Right lobe of liver (tissue), 6 donors: ENCODE measurements around the gene MAGEC3. TPM values are rescaled to one million over a fixed set of nuclear protein-coding genes. Genes with fewer than 3 reads are reported as not detected.

Source experiments
- ATAC-seq, 4 donors: fragments of 200-7000 bp; cut with Tn5 transposase; one replicate each; pipeline ENCODE4 v1.9.1; 2020; ENCODE audit warnings: mild to moderate bottlenecking in 4 of 4, moderate library complexity in 4 of 4
- DNase-seq, 3 donors: peaks; one replicate each; pipeline ENCODE4 v3.0.0-alpha.2; 2020
- H3K27ac ChIP-seq, 3 donors: fragments of 200-600 bp; one replicate each; pipeline ENCODE4 v1.8.0; 2022
- H3K27me3 ChIP-seq, 2 donors: fragments of 200-600 bp; one replicate each; pipeline ENCODE4 v1.8.0; 2022
- H3K36me3 ChIP-seq, 4 donors: fragments of 200-600 bp; sonication (generic) in 1 of 4; one replicate each; pipeline versions ENCODE4 v1.5.1 to v1.8.0; 2017 to 2022; ENCODE audit warnings: control low read depth in 1 of 4
- H3K4me1 ChIP-seq, 4 donors: fragments of 200-600 bp; sonication (generic) in 1 of 4; one replicate each; pipeline versions ENCODE4 v1.5.1 to v1.8.0; 2017 to 2022; ENCODE audit warnings: control low read depth in 1 of 4
- H3K4me3 ChIP-seq, 3 donors: fragments of 200-600 bp; one replicate each; pipeline ENCODE4 v1.8.0; 2022
- H3K9me3 ChIP-seq, 4 donors: fragments of 200-600 bp; sonication (generic) in 1 of 4; one replicate each; pipeline versions ENCODE4 v1.5.1 to v1.8.0; 2017 to 2022; ENCODE audit warnings: control low read depth in 1 of 4
- CTCF ChIP-seq, 4 donors: fragments of 200-600 bp in 3 of 4; fragments of 450-650 bp in 1 of 4; IDR thresholded peaks; one replicate each; pipeline versions ENCODE4 v1.5.1 to v1.8.0; 2016 to 2022; ENCODE audit warnings: antibody characterized with exemption in 4 of 4, mild to moderate bottlenecking in 2 of 4
- POLR2A ChIP-seq: fragments of 450-650 bp; IDR thresholded peaks from one replicate; pipeline ENCODE4 v1.6.1; 2017; ENCODE audit warnings: antibody characterized with exemption, mild to moderate bottlenecking
- WGBS: methylation state at CpG from one replicate; pipeline ENCODE4 v1.1.6; 2018; ENCODE audit warnings: low coverage, low lambda C conversion rate; ENCODE audit not compliant: insufficient coverage; ENCODE audit errors: missing lambda C conversion rate; 5-methylcytosine and 5-hydroxymethylcytosine counted together
- intact Hi-C, 2 donors: fragments of 100-400 bp; cut with DNase I; formaldehyde crosslinking; loops; one replicate each; pipeline versions ENCODE4 v1.11.2 to v1.14.1; 2022
- total RNA-seq, 6 experiments: library from RNA; depleted of rRNA in 2 of 6; stranded (reverse); fragments of >200 nt in 2 of 6; fragmentation: NEBNext Ultra II Directional in 3 of 6; extraction: Animal tissue kit (Norgen Biotek cat#: 25700) in 3 of 6; gene quantifications; one replicate each; pipeline versions ENCODE4 v1.1.0 to v1.2.4, GENCODE V29; 2016 to 2023
- donor health status: DM: no; HTN: yes; CAD: no.
- donor health status: DM: no; HTN: no; CAD: no.
- donor health status: DM: no; HTN: no; CAD: no.
- donor health status: DM: no; HTN: yes; CAD: no.
- donor health status: DM: no; HTN: yes; CAD: no.

Gene MAGEC3
- total RNA-seq, 6 experiments from 2014 or later, result not detected

- intact Hi-C loops, result no loop called here
- H3K9me3 ChIP-seq, result no peaks in the 10 kb centered on the region
- no peak overlapping the region for H3K4me3 ChIP-seq
- H3K4me1 ChIP-seq, result no peaks in the 10 kb centered on the region
- H3K36me3 ChIP-seq, result no peaks in the 10 kb centered on the region
- WGBS, result 21% methylated on average over 3 of the region's 3 CpGs
- H3K27ac ChIP-seq, result no peak overlapping the region
- H3K27me3 ChIP-seq, result no peaks in the 10 kb centered on the region
- ATAC-seq, result no peak
- no peak for DNase-seq
- TF ChIP-seq POLR2A (no peak), CTCF (IDR thresholded peaks at IDR 0.05) (no peak)
These were observed 90.3 kb downstream of the MAGEC3 start for GRCh38 chrX:141928432-141928831.

- H3K4me1 ChIP-seq, result no peaks in the 10 kb centered on the region
- H3K27ac ChIP-seq, result no peak overlapping the region
- no peaks in the 10 kb centered on the region for H3K9me3 ChIP-seq
- TF ChIP-seq POLR2A, result no peak
- TF ChIP-seq CTCF (IDR thresholded peaks at IDR 0.05), result no peak
- H3K4me3 ChIP-seq, result no peak overlapping the region
- intact Hi-C loops, result no loop called here
- no peaks in the 10 kb centered on the region for H3K27me3 ChIP-seq
- H3K36me3 ChIP-seq, result no peaks in the 10 kb centered on the region
- ATAC-seq, result no peak
- WGBS, result 33% methylated on average over 2 of the region's 2 CpGs
- DNase-seq, result no peak
These were observed 96.0 kb downstream of the MAGEC3 start for GRCh38 chrX:141934059-141934641.

DNA sequence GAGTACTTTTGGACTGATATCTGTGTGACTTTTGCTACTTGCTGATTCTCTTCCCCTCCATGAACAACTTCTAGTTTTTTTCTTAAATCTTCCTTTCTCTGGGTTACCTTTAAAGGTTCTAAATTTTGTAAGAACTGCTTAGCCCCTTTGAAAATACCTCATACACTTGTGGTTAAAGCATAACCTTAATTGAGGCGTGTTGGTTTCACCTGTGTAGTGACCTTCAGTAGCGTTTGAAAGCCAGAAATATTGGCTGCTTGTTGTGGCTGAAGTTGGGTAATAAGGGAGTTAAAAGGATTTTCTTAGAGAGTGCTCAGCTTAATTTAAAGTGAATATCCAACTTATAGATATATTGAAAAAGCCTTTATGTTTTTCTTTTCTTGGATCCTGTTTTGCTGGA, 97.5 kb downstream of the MAGEC3 start:
- H3K36me3 ChIP-seq, result no peaks in the 10 kb centered on the region
- TF ChIP-seq CTCF (IDR thresholded peaks at IDR 0.05) (no peak), POLR2A (no peak)
- no peaks in the 10 kb centered on the region for H3K4me1 ChIP-seq
- no peaks in the 10 kb centered on the region for H3K27me3 ChIP-seq
- no peak overlapping the region for H3K27ac ChIP-seq
- H3K9me3 ChIP-seq, result no peaks in the 10 kb centered on the region
- no peak overlapping the region for H3K4me3 ChIP-seq
- no peak for ATAC-seq
- intact Hi-C loops, result no loop called here
- 37% methylated on average over 2 of the region's 2 CpGs for WGBS
- no peak for DNase-seq

DNA sequence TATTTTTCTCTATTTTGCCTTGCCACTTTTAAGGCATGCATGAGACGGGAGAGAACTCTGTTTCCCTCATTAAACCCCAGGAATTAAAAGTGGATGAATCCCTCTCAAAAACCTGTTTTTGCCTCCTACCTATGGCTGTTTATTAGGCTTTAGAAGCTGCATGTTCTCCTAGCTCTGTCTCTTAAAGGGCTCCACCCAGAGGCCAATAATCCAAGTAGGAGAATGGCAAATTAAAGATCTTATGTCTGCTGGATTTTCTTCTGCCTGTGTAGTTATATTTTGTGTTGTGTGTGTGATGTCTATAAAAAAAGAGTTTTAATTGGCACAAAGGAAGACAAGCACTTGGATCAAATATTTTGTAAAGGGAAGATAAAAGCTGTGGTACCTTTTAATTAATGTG, 98.0 kb downstream of the MAGEC3 start:
- intact Hi-C loops, result no loop called here
- H3K4me1 ChIP-seq, result no peaks in the 10 kb centered on the region
- WGBS, result 15% methylated on average over 1 of the region's 1 CpG
- H3K4me3 ChIP-seq, result no peak overlapping the region
- ATAC-seq (no peak), DNase-seq (no peak)
- no peaks in the 10 kb centered on the region for H3K36me3 ChIP-seq
- H3K27ac ChIP-seq, result no peak overlapping the region
- TF ChIP-seq POLR2A, result no peak
- TF ChIP-seq CTCF (IDR thresholded peaks at IDR 0.05), result no peak
- H3K27me3 ChIP-seq, result no peaks in the 10 kb centered on the region
- H3K9me3 ChIP-seq, result no peaks in the 10 kb centered on the region

GRCh38 chrX:141941234-141941633, 103.1 kb downstream of the MAGEC3 start:
- intact Hi-C loops, result no loop called here
- H3K27ac ChIP-seq, result no peak overlapping the region
- H3K36me3 ChIP-seq, result no peaks in the 10 kb centered on the region
- no peaks in the 10 kb centered on the region for H3K9me3 ChIP-seq
- H3K27me3 ChIP-seq, result no peaks in the 10 kb centered on the region
- ATAC-seq (no peak), DNase-seq (no peak)
- TF ChIP-seq CTCF (IDR thresholded peaks at IDR 0.05), result no peak
- no peak for TF ChIP-seq POLR2A
- no peak overlapping the region for H3K4me3 ChIP-seq
- WGBS, result 22% methylated on average over 2 of the region's 2 CpGs
- no peaks in the 10 kb centered on the region for H3K4me1 ChIP-seq
